NB4 (cell line): ENCODE results near the gene MARS1.
"Not testable (repeated sequence)": the region's sequence is repeated elsewhere in the genome, so short reads cannot be mapped to it uniquely, and the experiment has no call there.

Experiments used
- DNase-seq: peaks from one replicate; pipeline ENCODE4 v3.0.0; 2010; ENCODE audit warnings: low read depth
- H3K4me3 ChIP-seq: one replicate; pipeline ENCODE4 v1.5.1; 2011; ENCODE audit warnings: mild to moderate bottlenecking, low read depth, low read length, moderate library complexity
- CTCF ChIP-seq: IDR thresholded peaks from one replicate; pipeline ENCODE4 v1.5.1; 2012; ENCODE audit warnings: low read depth, low read length
- MAX ChIP-seq: IDR thresholded peaks from 2 replicates; pipeline ENCODE4 v1.6.1; 2011; ENCODE audit warnings: low read depth, low read length
- MYC ChIP-seq: IDR thresholded peaks from 2 replicates; pipeline ENCODE4 v1.6.1; 2011; ENCODE audit warnings: low read depth, low read length
- POLR2A ChIP-seq: IDR thresholded peaks from 2 replicates; pipeline ENCODE4 v1.6.1; 2011; ENCODE audit warnings: mild to moderate bottlenecking; ENCODE audit not compliant: insufficient read length; ENCODE audit errors: extremely low read depth

The MARS1 gene

GRCh38 chr12:57515934-57516541 is 28.2 kb downstream of the MARS1 start:
- DNase-seq = no peak
- no peak overlapping the region for H3K4me3 ChIP-seq
- TF ChIP-seq MAX (no peak), CTCF (no peak), MYC (no peak), POLR2A (no peak)

- no peak for TF ChIP-seq MAX
- TF ChIP-seq MYC = no peak
- TF ChIP-seq POLR2A = no peak
- no peak for TF ChIP-seq CTCF
- no peak for DNase-seq
- no peak overlapping the region for H3K4me3 ChIP-seq
Observed at GRCh38 chr12:57516617-57517153, 28.8 kb downstream of the MARS1 start.

GRCh38 chr12:57517187-57517586 is 29.3 kb downstream of the MARS1 start:
- H3K4me3 ChIP-seq = no peak overlapping the region
- DNase-seq = no peak
- TF ChIP-seq MYC (no peak), CTCF (no peak), MAX (no peak), POLR2A (no peak)

- DNase-seq, H3K4me3 ChIP-seq: not testable (repeated sequence)
Observed at GRCh38 chr12:57517718-57518117, 29.9 kb downstream of the MARS1 start.

- DNase-seq = no peak
- TF ChIP-seq MAX (no peak), MYC (no peak), POLR2A (no peak), CTCF (no peak)
- H3K4me3 ChIP-seq = peak overlapping the region; percentile 99
Observed at GRCh38 chr12:57518176-57518919, 30.5 kb downstream of the MARS1 start.

GRCh38 chr12:57518920-57519795 is 31.3 kb downstream of the MARS1 start:
- TF ChIP-seq POLR2A (no peak), MAX (peak; percentile 27; the same call in 1 of the 2 replicates), MYC (no peak; the same call in 1 of the 2 replicates)
- DNase-seq = peak; percentile 95
- H3K4me3 ChIP-seq = peak overlapping the region; percentile 99
